Endothelial cell of umbilical vein (primary cell): ENCODE measurements around the gene ITGA2. TPM values are rescaled to one million over a fixed set of nuclear protein-coding genes. Genes with fewer than 3 reads are reported as not detected.

Experiments used
- BruUV-seq: library from RNA; stranded (reverse); fragments of 400-500 nt; replicated peaks from 2 replicates; lab custom pipeline; 2021; lab: Mats Ljungman, UMichigan
- CTCF ChIA-PET: fragments of 300-600, 350-600 bp; sonication (Branson Sonifier 250); formaldehyde crosslinking; loops from one replicate; lab custom pipeline; 2021; ENCODE audit warnings: antibody characterized with exemption, inconsistent platforms; lab: Charles Lee
- POLR2A ChIA-PET: fragments of 300-600, 350-600 bp; sonication (Branson Sonifier 250); formaldehyde crosslinking; loops from one replicate; lab custom pipeline; 2021; ENCODE audit warnings: antibody characterized with exemption, inconsistent platforms; lab: Charles Lee
- DNase-seq: peaks from one replicate; pipeline ENCODE4 v3.0.0-alpha.2; 2011; ENCODE audit warnings: low read depth, low spot score
- FAIRE-seq: peaks from 2 replicates; lab custom pipeline; 2011; peaks lifted over from hg19 to GRCh38; lab: Jason Lieb, UNC
- H2AFZ ChIP-seq: 2 replicates; pipeline ENCODE4 v1.6.0; 2012; ENCODE audit warnings: low read depth, low read length, control low read depth, inconsistent platforms
- H3K27ac ChIP-seq: 2 replicates; pipeline ENCODE4 v1.5.1; 2011; ENCODE audit warnings: low read depth, mild to moderate bottlenecking, control low read depth, low read length, moderate library complexity; ENCODE audit not compliant: insufficient read depth
- H3K27me3 ChIP-seq, 2 experiments: 2 replicates each; pipeline versions ENCODE4 v1.6.0 to v1.6.1; 2011; ENCODE audit warnings: low read length in 2 of 2, mixed read lengths in 1 of 2; ENCODE audit not compliant: control insufficient read depth in 2 of 2, insufficient read depth in 2 of 2
- H3K36me3 ChIP-seq, 2 experiments: 2 replicates in 1 of 2; 3 replicates in 1 of 2; pipeline ENCODE4 v1.5.1; 2011; ENCODE audit warnings: low read length in 2 of 2, mild to moderate bottlenecking in 1 of 2, moderate library complexity in 1 of 2; ENCODE audit not compliant: control insufficient read depth in 2 of 2, insufficient read depth in 2 of 2; ENCODE audit errors: extremely low read depth in 1 of 2
- H3K4me1 ChIP-seq: 3 replicates; pipeline ENCODE4 v1.5.1; 2011; ENCODE audit warnings: mild to moderate bottlenecking, low read length; ENCODE audit not compliant: control insufficient read depth, insufficient read depth; ENCODE audit errors: extremely low read depth
- H3K4me2 ChIP-seq: 2 replicates; pipeline ENCODE4 v1.6.1; 2011; ENCODE audit warnings: low read length, control low read depth, mixed read lengths; ENCODE audit not compliant: insufficient read depth
- H3K4me3 ChIP-seq, 3 experiments: fragments of 200-600 bp in 1 of 3; sonication (generic), shearing (Covaris generic) in 1 of 3; replicated peaks in 1 of 3; 2 replicates each; pipeline ENCODE4 v1.5.1; 2011 to 2016; ENCODE audit warnings: control low read depth in 3 of 3, low read length in 3 of 3, mild to moderate bottlenecking in 2 of 3, inconsistent platforms in 1 of 3, low read depth in 1 of 3, moderate library complexity in 1 of 3; ENCODE audit not compliant: insufficient read depth in 1 of 3
- H3K79me2 ChIP-seq: 2 replicates; pipeline ENCODE4 v1.6.0; 2012; ENCODE audit warnings: low read length, inconsistent platforms; ENCODE audit not compliant: control insufficient read depth, insufficient read depth
- H3K9ac ChIP-seq: replicated peaks from 2 replicates; pipeline ENCODE3; 2011; ENCODE audit warnings: low read length, control low read depth; ENCODE audit not compliant: insufficient read depth; ENCODE audit errors: extremely low read depth
- H3K9me1 ChIP-seq: replicated peaks from 3 replicates; pipeline ENCODE4 v1.6.0; 2011; ENCODE audit warnings: mild to moderate bottlenecking, low read length; ENCODE audit not compliant: control insufficient read depth, insufficient read depth; ENCODE audit errors: extremely low read depth
- H3K9me3 ChIP-seq: replicated peaks from 2 replicates; pipeline ENCODE4 v1.5.1; 2012; ENCODE audit warnings: low read length, inconsistent platforms; ENCODE audit not compliant: control insufficient read depth, insufficient read depth
- H4K20me1 ChIP-seq: replicated peaks from 2 replicates; pipeline ENCODE3; 2011; ENCODE audit warnings: mild to moderate bottlenecking, low read length; ENCODE audit not compliant: control insufficient read depth, insufficient read depth; ENCODE audit errors: extremely low read depth
- EZH2 ChIP-seq: IDR thresholded peaks from 2 replicates; pipeline ENCODE4 v1.6.1; 2012; ENCODE audit warnings: borderline replicate concordance, low read depth, mild to moderate bottlenecking, moderate library complexity, low read length, inconsistent platforms; ENCODE audit not compliant: severe bottlenecking
- FOS ChIP-seq: IDR thresholded peaks from 2 replicates; pipeline ENCODE4 v1.6.1; 2011; ENCODE audit warnings: mild to moderate bottlenecking, low read length, moderate library complexity, borderline replicate concordance; ENCODE audit not compliant: insufficient read depth
- GATA2 ChIP-seq: IDR thresholded peaks from 2 replicates; pipeline ENCODE4 v1.7.0; 2011; ENCODE audit warnings: low read depth, mild to moderate bottlenecking, moderate library complexity, mixed read lengths, low read length; ENCODE audit not compliant: insufficient read length, insufficient read depth
- JUN ChIP-seq: IDR thresholded peaks from 2 replicates; pipeline ENCODE4 v1.6.1; 2011; ENCODE audit warnings: borderline replicate concordance, low read depth; ENCODE audit not compliant: insufficient read length, insufficient read depth
- MYC ChIP-seq: IDR thresholded peaks from one replicate; pipeline ENCODE4 v1.6.1; 2011; ENCODE audit warnings: mild to moderate bottlenecking, low read depth, low read length
- POLR2A ChIP-seq: IDR thresholded peaks from 2 replicates; pipeline ENCODE4 v1.6.1; 2012; ENCODE audit warnings: low read depth, mild to moderate bottlenecking, control low read depth, low read length
- POLR2AphosphoS5 ChIP-seq: IDR thresholded peaks from 2 replicates; pipeline ENCODE4 v1.6.1; 2012; ENCODE audit warnings: low read depth, mild to moderate bottlenecking, control low read depth, low read length, moderate library complexity; ENCODE audit not compliant: insufficient read depth
- dilution Hi-C: fragments of 300-500 bp; cut with MboI; formaldehyde crosslinking; loops from one replicate; pipeline ENCODE4 v1.15.0; 2019; ENCODE audit warnings: low sequenced_read_pairs; ENCODE audit not compliant: extremely low pct_ligation_motif_present
- intact Hi-C: fragments of 100-400 bp; cut with micrococcal nuclease; formaldehyde crosslinking; loops from one replicate; pipeline ENCODE4 v1.10.0; 2022
- polyA plus RNA-seq, 4 experiments: library from polyadenylated mRNA; depleted of rRNA in 3 of 4; stranded (reverse) in 3 of 4; unstranded in 1 of 4; fragments of >200 nt; gene quantifications; 2 replicates each; pipeline versions ENCODE4 v1.2.1 to v1.2.3, GENCODE V29; 2011 to 2012; ENCODE audit warnings: missing spikeins in 1 of 4
- total RNA-seq: library from RNA; stranded (reverse); gene quantifications from 2 replicates; pipeline ENCODE4 v1.2.3, GENCODE V29; 2021
- TF ChIP-seq, protein P1 (sequence below), 2 donors: IDR thresholded peaks; 1 replicate in 1 of 2; 2 replicates in 1 of 2; pipeline ENCODE4 v1.5.1; 2011; ENCODE audit warnings: low read length in 2 of 2, mild to moderate bottlenecking in 2 of 2, moderate library complexity in 2 of 2, control low read depth in 1 of 2, inconsistent platforms in 1 of 2, low read depth in 1 of 2; ENCODE audit not compliant: insufficient read depth in 1 of 2; ENCODE audit errors: extremely low read depth in 1 of 2
- TF ChIP-seq, protein P2 (sequence below): IDR thresholded peaks from 2 replicates; pipeline ENCODE4 v1.6.1; 2011; ENCODE audit not compliant: insufficient read depth, insufficient read length

The ITGA2 gene
- total and polyA plus RNA-seq, 2 donors (not counting 3 experiments of a cell fraction or from before 2014, with no cell fraction given) = 11.2 to 62.3 TPM

DNA sequence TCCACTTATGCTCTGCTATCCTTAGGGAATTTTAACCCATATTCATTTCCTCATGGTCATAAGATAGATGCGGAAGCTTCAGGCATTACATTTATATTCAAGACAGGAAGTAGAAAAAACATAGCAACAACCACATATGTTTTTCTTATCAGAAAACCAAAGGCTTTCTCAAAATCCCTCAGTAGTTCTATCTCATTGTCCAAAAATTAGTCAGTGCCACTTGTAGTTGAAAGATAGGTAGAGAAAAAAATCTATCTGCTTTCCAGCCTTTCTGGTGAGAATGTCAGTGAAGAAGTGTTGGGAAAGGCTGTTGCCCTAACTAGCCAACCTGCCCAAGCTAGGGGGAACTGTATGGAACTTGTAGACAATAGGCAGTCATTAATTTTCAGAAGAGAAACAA is 143.9 kb downstream of the ITGA2 start:
- Histone ChIP-seq H4K20me1 (no peaks in the 10 kb centered on the region), H3K9me3 (no peaks in the 10 kb centered on the region), H3K4me1 (no peaks in the 10 kb centered on the region), H3K9ac (no peak overlapping the region), H3K27ac (no peak overlapping the region), H3K4me2 (no peak overlapping the region), H3K4me3 (no peak overlapping the region), H3K27me3 (peaks cover 0 to 3% of the 10 kb centered on the region in 2 experiments), H3K79me2 (no peaks in the 10 kb centered on the region), H3K36me3 (no peaks in the 10 kb centered on the region), H2AFZ (no peak overlapping the region), H3K9me1 (no peaks in the 10 kb centered on the region)
- dilution Hi-C loops = no loop called here
- intact Hi-C loops = no loop called here
- BruUV-seq = no TSS peak
- ChIA-PET POLR2A (no interaction called here), CTCF (interaction anchor here (0.8 to 1.2 kb wide), 3 partner anchors 10 to 53 kb away, joined by 3 to 4 read pairs (median 4); no protein-coding TSS in a partner anchor)
- no peak for TF ChIP-seq FOS
- TF ChIP-seq, protein P1, sequence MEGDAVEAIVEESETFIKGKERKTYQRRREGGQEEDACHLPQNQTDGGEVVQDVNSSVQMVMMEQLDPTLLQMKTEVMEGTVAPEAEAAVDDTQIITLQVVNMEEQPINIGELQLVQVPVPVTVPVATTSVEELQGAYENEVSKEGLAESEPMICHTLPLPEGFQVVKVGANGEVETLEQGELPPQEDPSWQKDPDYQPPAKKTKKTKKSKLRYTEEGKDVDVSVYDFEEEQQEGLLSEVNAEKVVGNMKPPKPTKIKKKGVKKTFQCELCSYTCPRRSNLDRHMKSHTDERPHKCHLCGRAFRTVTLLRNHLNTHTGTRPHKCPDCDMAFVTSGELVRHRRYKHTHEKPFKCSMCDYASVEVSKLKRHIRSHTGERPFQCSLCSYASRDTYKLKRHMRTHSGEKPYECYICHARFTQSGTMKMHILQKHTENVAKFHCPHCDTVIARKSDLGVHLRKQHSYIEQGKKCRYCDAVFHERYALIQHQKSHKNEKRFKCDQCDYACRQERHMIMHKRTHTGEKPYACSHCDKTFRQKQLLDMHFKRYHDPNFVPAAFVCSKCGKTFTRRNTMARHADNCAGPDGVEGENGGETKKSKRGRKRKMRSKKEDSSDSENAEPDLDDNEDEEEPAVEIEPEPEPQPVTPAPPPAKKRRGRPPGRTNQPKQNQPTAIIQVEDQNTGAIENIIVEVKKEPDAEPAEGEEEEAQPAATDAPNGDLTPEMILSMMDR (IDR thresholded peaks at IDR 0.05; ENCODE audit: extremely low read depth in 1 of 2, insufficient read depth in 1 of 2, low read depth in 1 of 2, low read length in 2 of 2) = no peak
- TF ChIP-seq JUN = no peak
- TF ChIP-seq MYC = no peak
- TF ChIP-seq, protein P2, sequence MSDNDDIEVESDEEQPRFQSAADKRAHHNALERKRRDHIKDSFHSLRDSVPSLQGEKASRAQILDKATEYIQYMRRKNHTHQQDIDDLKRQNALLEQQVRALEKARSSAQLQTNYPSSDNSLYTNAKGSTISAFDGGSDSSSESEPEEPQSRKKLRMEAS = no peak
- no peak for TF ChIP-seq GATA2
- TF ChIP-seq EZH2 = no peak
- TF ChIP-seq POLR2AphosphoS5 = no peak
- no peak for TF ChIP-seq POLR2A
- DNase-seq (no peak), FAIRE-seq (no peak)

Other genes with a start within 250 kb of the ITGA2 start
- gene ITGA1, start 201.4 kb upstream of the ITGA2 start, total RNA-seq = 1.9 and 3.3 TPM in 2 replicates
- 0.65 and 1.2 TPM in 2 replicates for gene ITGA1, start 201.4 kb upstream of the ITGA2 start, polyA plus RNA-seq
- gene PELO, start 201.4 kb upstream of the ITGA2 start, total RNA-seq = 10.2 and 13.2 TPM in 2 replicates
- 7.8 and 8.6 TPM in 2 replicates for gene PELO, start 201.4 kb upstream of the ITGA2 start, polyA plus RNA-seq
- gene MOCS2, start 120.4 kb downstream of the ITGA2 start, total RNA-seq = 31.1 and 31.5 TPM in 2 replicates
- gene MOCS2, start 120.4 kb downstream of the ITGA2 start, polyA plus RNA-seq = 10.4 and 14.3 TPM in 2 replicates